ENCODE data around the gene PCDH12.
A peak's percentile ranks its signal among the peaks of the same experiment; 100 is the strongest.
"Not testable (repeated sequence)": the region's sequence is repeated elsewhere in the genome, so short reads cannot be mapped to it uniquely, and the experiment has no call there.

PCDH12 gene

DNA sequence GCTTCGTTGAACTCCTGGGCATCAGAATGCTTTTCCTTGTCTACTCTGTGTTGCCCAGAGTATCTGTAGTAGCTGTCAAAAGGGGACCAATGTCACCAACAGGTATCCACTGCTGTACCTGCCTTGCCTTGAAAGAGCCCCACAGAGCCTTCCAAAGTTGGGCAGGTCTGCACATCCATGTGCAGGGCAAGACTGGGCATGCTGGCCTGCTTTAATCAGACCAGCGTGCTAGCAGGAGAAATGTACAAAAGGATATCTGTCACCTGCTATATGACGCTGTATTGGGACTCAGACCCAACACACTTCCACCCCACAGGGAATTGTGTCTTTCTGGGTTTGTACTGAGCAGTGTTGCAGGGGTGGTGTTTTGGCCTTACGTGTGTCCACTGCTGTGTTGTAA lies 22.5 kb downstream of the PCDH12 start:
- no peak for DNase-seq

- no peak for DNase-seq
These were observed 23.7 kb downstream of the PCDH12 start for GRCh38 chr5:141934099-141934844.

GRCh38 chr5:141933151-141933550 lies 24.9 kb downstream of the PCDH12 start:
- no peak for DNase-seq

GRCh38 chr5:141931694-141932093 lies 26.3 kb downstream of the PCDH12 start:
- no peak for DNase-seq

DNA sequence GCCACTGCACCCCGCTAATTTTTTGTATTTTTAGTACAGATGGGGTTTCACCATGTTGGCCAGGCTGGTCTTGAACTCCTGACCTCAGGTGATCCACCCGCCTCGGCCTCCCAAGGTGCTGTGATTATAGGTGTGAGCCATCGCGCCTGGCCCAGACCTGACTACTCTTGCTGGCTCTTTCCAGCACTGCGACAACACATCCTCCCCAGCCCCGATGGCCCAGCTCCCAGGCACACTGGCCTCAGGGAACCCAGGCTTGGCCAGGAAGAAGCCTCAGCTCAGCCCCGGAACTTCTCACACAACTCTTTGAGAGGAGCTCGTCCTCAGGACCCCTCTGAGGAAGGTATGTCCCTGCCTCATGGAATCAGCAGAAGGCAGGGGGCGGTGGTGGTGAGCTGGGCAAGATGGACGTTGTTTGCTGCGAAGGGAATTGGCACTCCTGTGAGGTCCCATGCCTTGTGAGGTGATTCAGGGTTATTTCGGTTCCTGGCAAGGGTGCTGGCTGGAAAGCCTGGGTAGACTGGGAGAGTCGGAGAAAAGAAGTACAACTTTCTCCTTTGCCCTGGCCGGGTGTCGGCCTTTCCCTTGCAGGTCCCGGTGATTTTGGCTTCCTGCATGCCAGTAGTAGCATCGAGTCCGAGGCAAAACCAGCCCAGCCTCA lies 28.5 kb downstream of the PCDH12 start:
- DNase-seq, result no peak

GRCh38 chr5:141928051-141928450 lies 30.0 kb downstream of the PCDH12 start:
- DNase-seq, result no peak

DNA sequence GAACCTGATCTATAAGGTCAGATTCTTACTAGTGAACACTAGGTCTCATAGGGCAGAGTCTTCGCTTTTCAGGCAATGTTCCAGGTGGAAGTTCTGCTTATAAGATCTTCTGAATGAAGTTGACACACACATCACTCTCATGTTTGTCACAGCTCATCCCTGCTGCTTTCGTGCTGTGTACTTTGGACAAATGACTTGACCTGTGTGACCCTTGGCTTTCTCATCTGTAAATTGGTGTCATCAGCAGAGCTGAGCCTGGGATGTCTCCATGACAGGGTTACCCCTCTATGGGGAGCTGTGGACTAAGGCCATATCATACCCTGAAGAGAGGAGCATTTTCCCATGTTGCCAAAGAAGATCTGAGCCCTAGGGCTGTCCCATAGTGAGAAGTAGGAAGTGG lies 31.6 kb downstream of the PCDH12 start:
- no peak for DNase-seq

DNA sequence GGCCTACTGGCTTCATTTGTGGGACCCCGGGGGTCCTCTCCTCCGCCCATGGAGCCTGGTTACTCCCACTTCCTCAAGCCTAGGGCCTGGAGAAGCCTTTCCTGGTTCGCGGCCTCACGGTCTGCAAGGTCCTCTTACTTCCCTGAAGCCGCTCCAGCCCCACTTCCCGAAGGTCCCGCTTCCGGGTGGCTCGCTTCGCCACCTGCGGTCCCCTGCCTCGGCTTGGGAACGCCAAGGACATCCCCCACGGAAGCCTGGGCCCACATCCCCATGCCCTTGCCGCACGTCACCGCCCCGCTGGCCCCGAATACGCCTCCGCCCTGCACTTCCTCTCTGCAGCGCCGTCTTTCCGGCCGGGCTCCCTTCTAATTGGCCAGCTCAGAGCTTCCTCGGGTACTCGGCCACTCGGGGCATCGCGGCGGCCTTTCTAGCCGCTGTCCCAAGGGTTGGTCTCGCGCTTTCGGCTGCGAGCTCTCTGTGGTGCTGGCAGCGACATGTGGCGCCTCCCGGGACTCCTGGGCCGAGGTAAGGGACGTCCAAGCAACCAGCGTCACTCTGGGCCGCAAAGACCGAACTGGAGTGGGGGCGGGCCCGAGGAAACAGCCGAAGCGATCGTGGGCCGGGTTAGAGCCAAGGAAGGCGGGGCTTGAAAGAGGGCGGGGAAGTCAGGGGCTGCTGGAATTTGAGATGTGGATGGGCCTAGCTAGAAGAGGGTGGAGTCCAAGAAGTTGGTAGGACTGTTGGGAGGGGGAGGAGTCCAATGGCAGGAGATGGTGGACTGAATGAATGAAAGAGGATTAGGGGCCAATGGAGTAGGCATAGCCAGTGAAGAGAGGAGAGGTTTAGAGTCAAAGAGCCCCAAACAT lies 34.3 kb downstream of the PCDH12 start, which contains the start of gene DELE1:
Gene DELE1 (plus strand): TSS at position 424 of the 866 bp plus-strand sequence. CDS start 71 bp downstream, at position 495.
- DNase-seq, result peak; percentile 95

- DNase-seq, result not testable (repeated sequence)
These were observed 35.1 kb downstream of the PCDH12 start for GRCh38 chr5:141922827-141923447.

GRCh38 chr5:141920771-141921170 lies 37.2 kb downstream of the PCDH12 start:
- no peak for DNase-seq

- DNase-seq, result no peak
These were observed 38.5 kb downstream of the PCDH12 start for GRCh38 chr5:141919218-141920119.

GRCh38 chr5:141917760-141918159 lies 40.2 kb downstream of the PCDH12 start:
- no peak for DNase-seq

GRCh38 chr5:141916522-141916921 lies 41.5 kb downstream of the PCDH12 start:
- no peak for DNase-seq

DNA sequence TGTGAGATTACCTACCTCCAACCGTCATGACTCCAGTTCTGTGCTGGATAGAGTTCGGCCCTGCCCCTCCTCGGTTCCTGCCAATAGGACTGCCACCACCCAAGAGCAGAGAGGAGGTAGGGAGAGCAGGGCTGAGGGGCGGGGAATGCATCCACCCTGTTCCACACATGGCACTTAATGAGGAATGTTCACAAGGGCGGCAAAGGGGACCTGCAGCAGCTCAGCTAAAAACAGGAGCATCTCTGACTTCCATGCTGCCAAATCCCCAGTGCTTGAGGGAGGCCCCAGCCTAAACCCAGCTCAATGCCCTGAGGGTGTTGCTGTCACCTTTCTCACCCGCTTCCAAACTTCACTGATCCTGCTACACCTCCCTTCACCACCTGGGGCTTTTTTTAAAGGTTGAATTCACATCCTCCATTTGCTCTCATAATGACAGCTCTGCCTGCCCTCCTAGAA lies 42.1 kb downstream of the PCDH12 start:
- no peak for DNase-seq

- no peak for DNase-seq
These were observed 43.2 kb downstream of the PCDH12 start for GRCh38 chr5:141914797-141915196.

DNA sequence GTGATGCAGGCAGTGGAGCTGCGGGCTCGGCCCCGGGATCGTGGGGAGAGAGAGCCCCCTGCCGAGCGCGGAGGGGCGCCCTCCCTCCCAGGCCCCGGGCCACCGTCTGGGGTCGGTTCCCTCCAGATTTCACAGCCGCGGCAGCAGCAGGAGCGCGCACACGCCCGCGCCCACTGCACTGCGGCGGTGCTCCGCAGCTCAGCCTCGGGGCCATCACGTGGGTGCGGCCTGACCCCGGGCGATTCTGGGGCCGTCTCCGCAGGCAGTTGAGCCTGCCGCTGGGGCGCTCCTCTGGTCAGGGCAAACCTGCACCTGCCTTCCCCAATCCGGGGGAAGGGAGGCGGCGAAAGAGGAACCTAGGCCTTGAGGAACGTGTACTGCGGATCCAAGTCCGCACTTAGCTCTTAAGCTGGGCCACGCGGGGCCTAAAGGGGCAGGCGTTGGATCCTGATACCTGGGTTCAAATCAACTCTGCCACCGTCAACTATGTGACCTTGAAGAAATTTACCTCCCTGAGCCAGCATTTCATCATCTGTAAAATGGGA lies 43.7 kb downstream of the PCDH12 start:
- no peak for DNase-seq

DNA sequence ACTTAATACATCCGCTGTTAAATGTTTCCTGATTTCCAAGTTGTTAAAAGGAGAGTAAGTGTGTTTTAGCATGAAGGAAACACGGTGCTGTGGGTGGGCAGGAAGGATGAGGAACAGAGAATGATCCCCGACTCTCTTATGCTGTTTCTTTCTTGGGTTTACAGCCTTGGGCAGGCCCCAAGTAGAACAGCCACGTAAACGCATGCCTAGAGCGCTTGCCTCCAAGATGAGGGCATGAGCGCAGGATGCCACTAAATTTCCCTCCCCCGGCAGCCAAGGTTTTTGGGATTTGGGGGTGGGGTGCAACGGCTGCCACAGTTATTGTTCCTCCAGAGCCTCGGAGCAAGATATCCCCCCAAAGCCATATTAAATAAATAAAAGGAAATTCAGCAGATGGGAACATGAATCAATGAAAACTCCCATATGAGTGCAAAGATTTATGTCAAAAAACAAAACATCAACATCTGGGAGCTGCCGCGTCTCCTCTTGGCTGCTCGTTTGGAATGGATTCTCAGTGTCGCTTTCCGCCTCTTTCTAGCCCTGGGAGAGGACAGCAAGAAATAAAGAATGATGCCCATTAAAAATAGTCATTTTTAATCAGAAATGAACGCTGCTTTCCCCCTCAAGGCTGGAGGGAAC lies 44.3 kb downstream of the PCDH12 start:
- no peak for DNase-seq

DNA sequence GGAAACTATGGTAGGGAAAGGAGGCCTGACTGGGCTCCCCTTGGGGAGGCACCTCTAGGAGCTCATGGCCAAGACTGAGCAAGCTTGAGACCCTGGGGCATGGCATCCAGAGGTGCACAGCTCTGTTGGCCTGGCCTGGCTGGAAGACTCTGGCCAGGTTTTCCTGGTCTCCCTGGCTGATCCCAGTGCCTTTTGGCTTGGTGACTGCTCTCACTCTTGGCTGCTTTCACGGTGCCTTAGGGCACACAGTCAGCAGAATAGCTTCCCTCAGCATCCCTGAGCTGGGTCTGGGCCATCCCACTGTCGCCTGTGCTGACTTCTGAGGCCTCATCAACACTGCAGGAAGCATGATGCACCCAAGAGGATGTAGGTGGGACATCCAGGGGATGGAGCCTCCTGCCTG lies 47.7 kb downstream of the PCDH12 start:
- DNase-seq, result no peak

- DNase-seq, result no peak
These were observed 48.8 kb downstream of the PCDH12 start for GRCh38 chr5:141909212-141909611.

GRCh38 chr5:141908796-141909195 lies 49.2 kb downstream of the PCDH12 start:
- DNase-seq, result peak; percentile 18

GRCh38 chr5:141906972-141907371 lies 51.0 kb downstream of the PCDH12 start:
- DNase-seq, result no peak
